Epithelial cell of esophagus (primary cell): ENCODE measurements around the gene FGD3.

Experiments used
- DNase-seq: peaks from one replicate; pipeline ENCODE4 v3.0.0; 2010; ENCODE audit warnings: low read depth
- H3K4me3 ChIP-seq: 2 replicates; pipeline ENCODE4 v1.5.1; 2011; ENCODE audit warnings: mild to moderate bottlenecking, low read length, control low read depth
- TF ChIP-seq, protein P1 (sequence below): IDR thresholded peaks from 2 replicates; pipeline ENCODE4 v1.5.1; 2011; ENCODE audit warnings: low read depth, mild to moderate bottlenecking, low read length, control low read depth, inconsistent platforms; ENCODE audit not compliant: insufficient read depth; ENCODE audit errors: missing control alignments

The FGD3 gene

DNA sequence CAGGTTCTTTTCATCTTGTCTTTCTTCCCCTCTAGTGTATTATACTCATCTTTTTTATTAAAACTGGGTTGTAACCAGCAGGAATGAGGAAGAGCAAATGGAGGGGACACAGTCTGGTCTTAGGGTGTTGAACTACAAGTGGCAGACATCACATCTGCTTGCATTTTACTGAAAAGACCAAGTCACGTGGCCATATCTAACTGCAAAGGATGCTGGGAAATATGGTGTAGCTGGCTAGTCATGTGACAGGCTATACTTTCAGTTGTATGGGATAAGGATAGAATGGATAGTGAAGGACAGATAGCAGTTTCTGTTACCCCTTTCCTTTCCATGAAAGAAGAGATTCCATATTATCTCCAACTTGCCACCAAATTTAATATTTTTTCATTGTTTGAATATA lies 13.0 kb upstream of the FGD3 start:
- no peak overlapping the region for H3K4me3 ChIP-seq
- TF ChIP-seq, protein P1, sequence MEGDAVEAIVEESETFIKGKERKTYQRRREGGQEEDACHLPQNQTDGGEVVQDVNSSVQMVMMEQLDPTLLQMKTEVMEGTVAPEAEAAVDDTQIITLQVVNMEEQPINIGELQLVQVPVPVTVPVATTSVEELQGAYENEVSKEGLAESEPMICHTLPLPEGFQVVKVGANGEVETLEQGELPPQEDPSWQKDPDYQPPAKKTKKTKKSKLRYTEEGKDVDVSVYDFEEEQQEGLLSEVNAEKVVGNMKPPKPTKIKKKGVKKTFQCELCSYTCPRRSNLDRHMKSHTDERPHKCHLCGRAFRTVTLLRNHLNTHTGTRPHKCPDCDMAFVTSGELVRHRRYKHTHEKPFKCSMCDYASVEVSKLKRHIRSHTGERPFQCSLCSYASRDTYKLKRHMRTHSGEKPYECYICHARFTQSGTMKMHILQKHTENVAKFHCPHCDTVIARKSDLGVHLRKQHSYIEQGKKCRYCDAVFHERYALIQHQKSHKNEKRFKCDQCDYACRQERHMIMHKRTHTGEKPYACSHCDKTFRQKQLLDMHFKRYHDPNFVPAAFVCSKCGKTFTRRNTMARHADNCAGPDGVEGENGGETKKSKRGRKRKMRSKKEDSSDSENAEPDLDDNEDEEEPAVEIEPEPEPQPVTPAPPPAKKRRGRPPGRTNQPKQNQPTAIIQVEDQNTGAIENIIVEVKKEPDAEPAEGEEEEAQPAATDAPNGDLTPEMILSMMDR = no peak
- DNase-seq = no peak

DNA sequence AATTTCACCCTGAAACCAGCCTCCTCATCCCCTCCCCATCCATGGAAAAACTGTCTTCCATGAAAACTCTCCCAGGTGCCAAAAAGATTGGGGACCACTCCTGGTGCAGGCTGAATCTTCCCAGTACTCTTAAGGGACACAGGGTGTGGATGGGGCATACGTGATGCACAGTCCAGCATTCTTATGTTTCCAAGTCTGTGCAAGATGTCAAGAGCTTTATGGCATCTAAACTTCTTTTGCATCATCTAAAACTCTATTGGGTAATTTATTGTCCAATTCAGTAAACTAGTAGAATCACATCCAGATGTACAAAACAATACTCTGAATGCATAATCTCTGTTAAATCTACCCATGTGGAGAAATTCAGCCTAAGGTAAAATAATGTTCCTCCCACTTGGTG lies 9.3 kb upstream of the FGD3 start:
- H3K4me3 ChIP-seq = no peak overlapping the region
- no peak for DNase-seq
- TF ChIP-seq, protein P1 = no peak

DNA sequence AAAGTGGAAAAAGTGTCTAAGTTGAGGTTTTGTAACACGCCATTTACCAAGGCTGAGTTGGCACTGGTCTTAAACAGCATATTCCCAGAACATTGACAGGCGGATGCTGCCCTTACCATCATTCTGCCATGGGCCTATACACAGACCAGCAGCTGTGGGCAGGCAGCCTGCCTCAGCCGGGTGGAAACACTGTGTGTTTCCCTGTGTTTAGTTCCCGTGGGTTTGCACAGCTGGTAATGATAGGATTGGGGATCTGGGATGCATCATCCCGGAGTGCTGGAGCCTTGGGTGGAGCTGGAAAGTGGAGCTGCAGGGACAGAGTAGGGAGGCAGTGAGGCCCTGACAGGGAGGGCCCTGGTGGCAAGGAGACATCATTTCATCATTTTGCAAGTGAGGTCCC lies 5.5 kb upstream of the FGD3 start:
- TF ChIP-seq, protein P1 = no peak
- DNase-seq = no peak
- H3K4me3 ChIP-seq = no peak overlapping the region

DNA sequence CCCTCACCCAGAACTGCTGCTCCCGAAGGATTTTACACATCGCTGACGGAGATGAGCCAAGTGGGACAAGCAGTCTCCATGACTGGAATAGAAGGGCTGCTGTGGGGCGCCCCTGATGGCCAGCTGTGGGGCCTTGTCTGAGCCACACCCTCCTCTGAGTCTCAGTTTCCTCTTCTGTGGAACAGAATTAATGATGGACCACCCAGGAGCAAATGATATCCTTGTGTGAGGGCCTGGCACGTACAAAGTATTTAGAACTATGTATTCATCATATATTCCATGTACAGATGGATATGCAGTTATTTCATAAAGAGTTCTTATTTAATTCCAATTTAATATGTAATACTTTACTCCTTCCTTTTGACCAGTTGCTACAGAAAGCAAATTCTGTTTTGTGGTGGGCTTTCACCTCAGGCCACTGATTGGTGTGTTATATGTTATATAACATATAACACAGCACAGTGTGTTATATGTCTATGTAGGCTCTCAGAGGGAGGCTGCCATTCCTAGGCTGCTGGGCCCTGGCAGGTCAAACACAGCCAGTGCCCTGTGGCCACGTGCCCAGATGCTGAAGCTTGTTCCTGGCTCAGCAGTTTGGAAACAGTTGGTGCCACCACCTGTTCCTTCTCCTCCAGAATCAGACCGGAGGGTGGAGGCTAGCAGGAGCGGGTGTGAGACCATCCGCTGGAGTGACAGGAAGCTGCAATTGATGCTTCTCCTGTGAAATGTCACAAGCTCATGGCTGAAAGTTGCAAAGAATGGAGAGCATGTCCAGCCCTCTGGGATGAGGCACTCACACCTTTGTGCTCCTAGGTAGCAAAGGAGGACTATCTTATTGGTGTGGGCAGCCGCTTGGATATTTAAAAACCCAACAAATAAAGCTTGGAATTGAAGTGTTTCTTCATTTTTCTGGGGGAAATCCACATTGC lies 4.4 kb upstream of the FGD3 start:
- no peak for DNase-seq
- no peak overlapping the region for H3K4me3 ChIP-seq
- TF ChIP-seq, protein P1 = no peak

DNA sequence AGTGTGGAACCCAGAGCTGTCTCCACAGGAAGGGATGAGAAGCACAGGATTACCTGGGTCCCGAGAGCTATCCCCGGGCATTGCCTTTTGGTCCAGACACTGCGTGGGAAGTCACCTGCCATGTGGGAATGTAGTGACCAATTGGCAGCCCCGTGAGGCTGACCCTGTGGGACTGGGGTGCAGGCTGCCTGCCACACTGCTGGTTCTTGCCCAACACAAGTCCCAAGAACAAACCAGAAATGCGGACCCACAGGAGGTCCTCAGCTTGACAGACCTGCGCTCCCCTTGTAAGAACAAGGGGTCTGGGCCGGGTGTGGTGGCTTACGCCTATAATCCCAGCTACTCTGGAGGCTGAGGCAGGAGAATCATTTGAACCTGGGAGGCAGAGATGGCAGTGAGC lies 2.4 kb upstream of the FGD3 start:
- no peak overlapping the region for H3K4me3 ChIP-seq
- DNase-seq = no peak
- TF ChIP-seq, protein P1 = no peak

DNA sequence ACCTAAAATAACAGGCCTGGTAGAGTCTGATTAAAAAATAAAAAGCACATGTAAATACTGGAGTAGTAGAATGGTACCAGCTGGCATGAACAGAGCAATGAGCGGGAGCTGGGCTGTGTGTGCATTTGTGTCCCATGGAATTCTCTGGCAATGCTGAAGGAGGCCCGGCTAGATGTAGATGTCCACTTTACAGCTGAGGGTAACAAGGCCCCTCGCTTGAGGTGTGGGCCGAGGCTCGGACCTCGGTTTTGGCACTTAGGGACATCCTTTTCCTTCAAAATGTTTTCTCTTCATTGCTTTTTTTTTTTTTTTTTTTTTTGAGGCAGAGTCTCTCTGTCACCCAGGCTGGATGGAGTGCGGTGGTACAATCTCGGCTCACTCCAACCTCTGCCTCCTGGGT lies 1.5 kb upstream of the FGD3 start:
- DNase-seq = no peak
- TF ChIP-seq, protein P1 = no peak
- no peak overlapping the region for H3K4me3 ChIP-seq
